GM18868 (cell line): ENCODE measurements around the gene TAS2R4.
"Not testable (repeated sequence)": the region's sequence is repeated elsewhere in the genome, so short reads cannot be mapped to it uniquely, and the experiment has no call there.

ENCODE experiments used
- ATAC-seq: cut with Tn5 transposase; IDR thresholded peaks from one replicate; pipeline ENCODE4 v1.9.1; 2021; ENCODE audit warnings: mild to moderate bottlenecking, moderate library complexity; ENCODE audit not compliant: unreplicated experiment

The TAS2R4 gene

DNA sequence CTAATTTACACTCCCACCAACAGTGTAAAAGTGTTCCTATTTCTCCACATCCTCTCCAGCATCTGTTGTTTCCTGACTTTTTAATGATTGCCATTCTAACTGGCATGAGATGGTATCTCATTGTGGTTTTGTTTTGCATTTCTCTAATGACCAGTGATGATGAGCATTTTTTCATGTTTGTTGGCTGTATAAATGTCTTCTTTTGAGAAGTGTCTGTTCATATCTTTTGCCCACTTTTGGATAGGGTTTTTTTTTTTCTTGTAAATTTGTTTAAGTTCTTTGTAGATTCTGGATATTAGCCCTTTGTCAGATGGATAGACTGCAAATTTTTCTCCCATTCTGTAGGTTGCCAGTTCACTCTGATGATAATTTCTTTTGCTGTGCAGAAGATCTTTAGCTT lies 46.0 kb downstream of the TAS2R4 start:
- not testable (repeated sequence) for ATAC-seq
